ENCODE measurements around the gene NET1.
"Not testable (repeated sequence)": the region's sequence is repeated elsewhere in the genome, so short reads cannot be mapped to it uniquely, and the experiment has no call there.

The NET1 gene, protein sequence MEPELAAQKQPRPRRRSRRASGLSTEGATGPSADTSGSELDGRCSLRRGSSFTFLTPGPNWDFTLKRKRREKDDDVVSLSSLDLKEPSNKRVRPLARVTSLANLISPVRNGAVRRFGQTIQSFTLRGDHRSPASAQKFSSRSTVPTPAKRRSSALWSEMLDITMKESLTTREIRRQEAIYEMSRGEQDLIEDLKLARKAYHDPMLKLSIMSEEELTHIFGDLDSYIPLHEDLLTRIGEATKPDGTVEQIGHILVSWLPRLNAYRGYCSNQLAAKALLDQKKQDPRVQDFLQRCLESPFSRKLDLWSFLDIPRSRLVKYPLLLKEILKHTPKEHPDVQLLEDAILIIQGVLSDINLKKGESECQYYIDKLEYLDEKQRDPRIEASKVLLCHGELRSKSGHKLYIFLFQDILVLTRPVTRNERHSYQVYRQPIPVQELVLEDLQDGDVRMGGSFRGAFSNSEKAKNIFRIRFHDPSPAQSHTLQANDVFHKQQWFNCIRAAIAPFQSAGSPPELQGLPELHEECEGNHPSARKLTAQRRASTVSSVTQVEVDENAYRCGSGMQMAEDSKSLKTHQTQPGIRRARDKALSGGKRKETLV

GRCh38 chr10:5412277-5412941 is at the start of gene NET1:
TSS of gene NET1 (plus strand) at chr10:5412557. CDS start at chr10:5412693, 136 bp downstream.
- peak; percentile 12 to 46 (median 29) for DNase-seq

GRCh38 chr10:5362873-5363272 is 49.5 kb upstream of the NET1 start:
- no peak for DNase-seq

DNA sequence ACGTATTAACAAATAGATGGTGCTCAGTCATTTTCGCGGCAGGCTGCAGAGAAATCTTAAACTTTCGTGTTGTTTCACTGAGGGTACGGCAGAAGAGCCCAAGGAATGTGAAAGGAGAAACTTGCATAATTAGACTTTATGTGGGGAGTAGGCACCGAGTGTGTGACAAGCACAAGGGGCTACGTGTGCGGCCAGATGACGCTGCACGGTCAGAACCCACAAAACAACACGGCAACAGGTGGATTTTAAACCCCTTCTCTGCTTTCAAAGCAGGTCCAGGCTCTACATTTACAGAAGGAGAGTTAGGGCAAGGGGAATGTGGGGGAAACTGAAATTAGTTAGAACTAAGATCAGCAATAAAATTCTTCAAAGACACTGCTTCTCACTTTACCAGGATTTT is 48.0 kb upstream of the NET1 start:
- no peak for DNase-seq

DNA sequence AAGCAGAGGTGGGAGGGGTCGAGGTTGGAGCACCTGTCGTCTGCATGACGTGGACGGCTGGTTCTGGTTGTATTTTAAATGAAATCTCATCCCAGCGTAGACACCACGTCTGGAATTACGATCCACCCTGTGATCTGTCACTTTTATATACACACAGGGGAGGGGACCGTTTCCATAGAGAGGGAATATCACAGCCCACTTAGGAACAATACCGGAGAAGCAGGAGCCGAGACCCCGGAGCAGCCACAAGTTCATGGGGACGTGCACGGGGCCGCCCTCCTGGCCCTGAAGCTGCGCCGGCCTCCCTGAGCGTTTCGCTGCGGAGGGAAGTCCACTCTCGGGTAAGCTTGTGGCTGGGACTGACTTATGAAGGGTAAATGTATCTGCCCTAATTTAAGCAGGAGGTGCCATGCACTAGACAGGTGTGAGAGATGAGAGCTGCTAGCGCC is 47.4 kb upstream of the NET1 start, which contains the start of gene UCN3:
Gene UCN3, plus strand, starts transcription at position 77 of the 449 bp plus-strand sequence. CDS start 8,755 bp downstream, outside the sequence.
- no peak for DNase-seq

DNA sequence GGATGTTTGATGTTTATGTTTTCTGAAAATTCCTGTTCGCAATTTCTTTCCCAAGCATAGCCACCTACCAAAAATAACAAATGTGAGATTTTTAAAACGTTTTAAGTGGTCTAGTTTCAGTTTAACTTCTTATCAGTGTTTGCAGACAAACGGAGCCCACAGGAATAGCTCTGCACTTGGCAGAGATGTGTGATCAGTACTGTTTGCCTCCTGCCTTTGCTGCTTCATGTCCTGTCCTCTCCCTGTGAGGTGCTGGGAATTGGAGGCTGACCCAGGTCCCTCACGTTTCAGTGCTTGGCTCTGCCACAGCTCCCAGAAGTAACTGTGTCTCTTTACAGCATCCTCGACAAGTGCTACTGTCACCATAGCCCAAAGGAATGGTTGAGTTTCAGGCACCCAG is 46.4 kb upstream of the NET1 start:
- DNase-seq: no peak

DNA sequence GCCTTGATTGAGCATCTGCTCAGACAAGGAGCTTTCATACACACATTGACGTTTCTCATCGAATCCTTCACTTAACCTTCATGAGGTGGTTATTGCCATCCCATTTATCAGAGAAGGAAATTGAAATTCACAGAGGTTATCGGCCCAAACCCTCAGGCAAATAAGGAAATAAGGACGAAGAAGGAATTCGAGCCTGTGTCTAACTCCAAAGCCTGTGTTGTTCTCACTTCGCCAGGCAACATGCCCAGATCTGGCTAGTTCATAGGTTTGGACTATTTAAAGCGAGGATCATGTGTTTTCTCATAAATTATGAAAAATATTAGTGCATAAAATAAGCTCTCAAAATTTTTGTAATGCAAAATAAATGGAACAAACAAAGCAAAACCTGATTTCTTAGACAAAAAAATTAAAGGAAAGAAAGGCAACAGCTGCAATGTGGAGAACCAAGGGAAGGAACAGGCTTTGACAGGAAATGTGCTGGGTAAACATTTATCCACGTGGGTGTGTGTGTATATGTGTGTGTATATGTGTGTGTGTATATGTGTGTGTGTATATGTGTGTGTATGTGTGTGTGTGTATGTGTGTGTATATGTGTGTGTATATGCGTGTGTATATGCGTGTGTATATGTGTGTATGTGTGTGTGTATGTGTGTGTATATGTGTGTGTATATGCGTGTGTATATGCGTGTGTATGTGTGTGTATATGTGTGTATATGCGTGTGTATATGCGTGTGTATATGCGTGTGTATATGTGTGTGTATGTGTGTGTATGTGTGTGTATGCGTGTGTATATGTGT is 42.8 kb upstream of the NET1 start:
- no peak for DNase-seq

DNA sequence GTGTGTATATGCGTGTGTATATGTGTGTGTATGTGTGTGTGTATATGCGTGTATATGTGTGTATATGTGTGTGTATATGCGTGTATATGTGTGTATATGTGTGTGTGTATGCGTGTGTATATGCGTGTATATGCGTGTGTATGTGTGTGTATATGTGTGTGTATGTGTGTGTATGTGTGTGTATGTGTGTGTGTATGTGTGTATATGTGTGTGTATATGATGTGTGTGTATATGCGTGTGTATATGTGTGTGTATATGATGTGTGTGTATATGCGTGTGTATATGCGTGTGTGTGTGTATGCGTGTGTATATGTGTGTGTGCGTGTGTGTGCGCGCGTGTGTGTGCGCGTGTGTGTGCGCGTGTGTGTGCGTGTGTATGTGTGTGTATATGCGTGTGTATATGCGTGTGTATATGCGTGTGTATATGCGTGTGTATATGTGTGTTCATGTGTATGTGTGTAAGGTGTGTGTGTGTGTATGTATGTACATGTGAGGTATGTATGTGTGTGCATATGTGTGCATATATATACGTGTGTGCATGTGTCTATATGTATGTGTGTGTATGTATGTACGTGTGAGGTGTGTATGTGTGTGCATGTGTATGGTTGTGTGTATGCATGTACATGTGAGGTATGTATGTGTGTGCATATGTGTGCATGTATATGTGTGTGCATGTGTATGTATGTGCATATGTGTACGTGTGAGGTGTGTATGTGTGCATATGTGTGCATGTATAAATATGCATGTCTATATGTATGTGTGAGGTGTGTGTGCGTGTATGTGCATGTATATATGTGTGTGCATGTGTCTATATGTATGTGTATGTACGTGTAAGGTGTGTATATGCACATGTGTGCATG is 41.6 kb upstream of the NET1 start:
- DNase-seq: no peak

- DNase-seq: no peak
These were observed 39.0 kb upstream of the NET1 start for GRCh38 chr10:5373307-5373706.

- no peak for DNase-seq
These were observed 38.3 kb upstream of the NET1 start for GRCh38 chr10:5373891-5374611.

- no peak for DNase-seq
These were observed 35.9 kb upstream of the NET1 start for GRCh38 chr10:5376450-5376849.

GRCh38 chr10:5379202-5379601 is 33.2 kb upstream of the NET1 start:
- DNase-seq: not testable (repeated sequence)

DNA sequence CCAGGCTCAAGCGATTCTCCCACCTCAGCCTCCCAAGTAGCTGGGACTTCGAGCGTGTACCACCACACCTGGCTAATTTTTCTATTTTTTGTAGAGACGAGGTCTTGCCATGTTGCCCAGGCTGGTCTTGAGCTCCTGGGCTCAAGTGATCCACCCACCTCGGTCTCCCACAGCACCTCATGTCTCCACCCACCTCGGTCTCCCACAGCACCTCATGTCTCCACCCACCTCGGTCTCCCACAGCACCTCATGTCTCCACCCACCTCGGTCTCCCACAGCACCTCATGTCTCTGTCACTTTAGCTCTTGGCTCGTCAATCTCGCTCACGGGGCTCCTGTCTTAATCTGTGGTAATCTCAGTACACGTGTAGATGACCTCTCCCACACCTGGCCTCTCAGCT is 32.0 kb upstream of the NET1 start:
- DNase-seq: not testable (repeated sequence)

DNA sequence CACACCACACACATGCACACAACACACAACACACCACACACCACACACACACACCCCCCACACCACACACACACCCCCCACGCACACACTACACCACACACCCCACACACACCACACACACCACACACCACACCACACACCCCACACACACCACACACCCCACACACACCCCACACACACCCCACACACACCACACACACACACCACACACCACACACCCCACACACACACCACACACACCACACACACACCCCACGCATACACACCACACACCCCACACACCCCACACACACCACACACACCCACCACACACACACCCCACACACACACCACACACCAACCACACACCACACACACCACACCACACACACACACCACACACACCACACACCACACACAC is 31.2 kb upstream of the NET1 start:
- DNase-seq: no peak

DNA sequence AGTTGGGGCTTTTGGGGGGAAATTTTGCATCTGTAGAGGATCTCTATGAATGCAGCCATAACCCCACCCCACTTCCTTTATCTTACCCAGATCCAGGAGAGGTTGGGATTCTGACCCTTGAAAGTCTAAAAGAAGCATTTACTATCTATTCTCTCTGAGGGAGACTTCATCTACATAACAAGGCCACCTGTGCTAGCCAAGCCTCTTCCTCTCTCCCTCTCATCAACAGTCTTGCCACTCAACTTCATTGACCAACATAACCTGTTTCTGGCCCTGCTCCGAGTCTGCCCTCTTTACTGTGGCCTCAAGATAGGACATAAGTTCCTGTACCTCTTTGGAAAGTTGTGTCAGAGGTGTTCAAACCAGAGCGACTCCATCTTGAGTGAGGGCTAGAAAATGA is 27.1 kb upstream of the NET1 start:
- DNase-seq: no peak

- no peak for DNase-seq
These were observed 25.2 kb upstream of the NET1 start for GRCh38 chr10:5387169-5387568.

DNA sequence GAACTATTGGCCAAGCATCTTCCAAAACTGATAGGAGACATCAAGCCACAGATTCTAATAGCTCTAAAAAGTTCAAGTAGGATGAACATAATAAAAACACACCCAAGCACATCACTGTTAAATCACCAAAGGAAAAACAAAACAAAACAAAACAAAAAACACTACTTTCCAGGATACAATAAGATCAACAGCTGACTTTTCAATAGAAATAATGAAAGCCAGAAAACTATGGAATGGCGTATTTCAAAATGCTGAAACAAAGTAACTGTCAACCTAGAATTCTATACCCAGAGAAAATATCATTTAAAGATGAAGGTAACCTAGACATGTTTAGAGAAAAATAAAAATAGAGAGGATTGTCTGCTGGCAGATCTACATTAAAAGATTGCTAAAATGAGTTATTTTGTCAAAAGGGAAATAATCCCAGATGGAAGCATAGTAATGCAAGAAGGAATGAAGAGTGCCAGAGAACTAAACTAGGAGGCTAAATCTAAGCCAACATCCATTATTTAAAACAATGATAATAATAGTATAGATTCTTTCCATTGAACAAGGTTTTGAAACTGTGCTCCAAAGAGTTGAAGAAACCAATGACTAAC is 21.7 kb upstream of the NET1 start:
- DNase-seq: no peak

DNA sequence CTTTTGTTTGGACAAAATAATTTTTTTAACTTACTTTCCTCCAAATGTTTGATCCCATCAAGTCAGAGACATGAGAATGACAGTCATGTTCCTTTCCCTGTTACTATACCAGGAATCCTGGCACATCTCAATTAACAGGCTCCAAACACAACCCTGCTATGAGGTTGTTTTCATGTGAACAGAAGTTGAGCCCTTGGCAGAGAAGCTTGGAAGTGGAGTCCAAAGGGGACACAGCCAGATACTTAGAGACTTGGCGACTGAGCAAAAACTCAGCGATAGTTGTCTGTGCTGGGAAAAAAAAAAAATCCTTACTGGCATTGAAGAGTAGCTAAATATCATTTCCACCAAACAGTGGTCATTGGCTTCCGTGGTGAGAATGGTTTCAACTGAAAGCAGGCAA is 20.6 kb upstream of the NET1 start:
- DNase-seq: no peak

DNA sequence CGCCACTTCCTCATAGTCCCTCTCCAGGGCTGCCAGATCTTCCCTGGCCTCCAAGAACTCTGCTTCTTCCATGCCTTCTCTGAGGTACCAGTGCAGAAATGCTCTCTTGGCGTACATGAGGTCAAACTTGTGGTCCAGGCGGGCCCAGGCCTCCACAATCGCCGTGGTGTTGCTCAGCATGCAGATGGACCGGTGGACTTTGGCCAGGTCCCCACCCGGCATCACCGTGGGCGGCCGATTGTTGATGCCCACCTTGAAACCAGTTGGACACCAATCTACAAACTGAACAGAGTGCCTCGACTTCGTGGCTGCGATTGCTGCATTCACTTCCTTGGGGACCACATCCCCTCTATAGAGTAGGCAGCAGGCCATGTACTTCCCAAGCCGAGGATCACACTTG is 18.8 kb upstream of the NET1 start:
- DNase-seq: no peak

DNA sequence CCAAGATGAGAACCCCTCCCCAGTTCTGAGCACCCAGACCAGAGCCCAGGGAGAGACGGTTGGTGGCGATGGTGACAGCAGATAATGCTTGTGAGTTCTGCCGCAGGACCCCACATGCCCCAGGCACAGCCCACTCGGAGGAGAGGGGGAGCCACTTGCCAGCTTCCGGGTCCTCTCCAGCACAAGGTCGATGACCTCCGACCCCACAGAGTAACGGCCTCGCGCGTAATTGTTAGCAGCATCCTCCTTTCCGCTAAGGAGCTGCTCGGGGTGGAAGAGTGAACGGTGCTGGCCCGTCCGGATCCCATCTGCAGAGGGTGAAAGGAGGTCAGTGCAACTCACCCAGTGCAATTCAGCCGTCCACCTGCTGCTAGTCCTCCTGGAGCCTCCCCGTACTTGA is 17.2 kb upstream of the NET1 start:
- no peak for DNase-seq

GRCh38 chr10:5396556-5397300 is 15.6 kb upstream of the NET1 start:
- DNase-seq: no peak
